HG03432 (cell line): Measurements from ENCODE around the gene UBE2V1.
A peak's percentile ranks its signal among the peaks of the same experiment; 100 is the strongest.
"Not testable (repeated sequence)": the region's sequence is repeated elsewhere in the genome, so short reads cannot be mapped to it uniquely, and the experiment has no call there.

Source experiments
- ATAC-seq: cut with Tn5 transposase; IDR thresholded peaks from one replicate; pipeline ENCODE4 v1.9.1; 2021; ENCODE audit warnings: mild to moderate bottlenecking, moderate library complexity; ENCODE audit not compliant: unreplicated experiment

UBE2V1 gene

GRCh38 chr20:50112512-50113419 lies at the start of gene UBE2V1:
Gene UBE2V1, minus strand, starts transcription at chr20:50113150. Its CDS starts 22 bp downstream, at chr20:50113128.
- peak; percentile 51 for ATAC-seq

- not testable (repeated sequence) for ATAC-seq
Measured at GRCh38 chr20:50161494-50161893, 48.5 kb upstream of the UBE2V1 start.

GRCh38 chr20:50153500-50154377 lies 40.8 kb upstream of the UBE2V1 start, which contains the start of gene PEDS1:
Gene PEDS1, minus strand, starts transcription at chr20:50153723. Its CDS starts 86 bp downstream, at chr20:50153637.
- ATAC-seq = peak; percentile 92

- ATAC-seq = no peak
Measured at GRCh38 chr20:50153153-50153499, 40.2 kb upstream of the UBE2V1 start.

- ATAC-seq = no peak
Measured at GRCh38 chr20:50152394-50153152, 39.6 kb upstream of the UBE2V1 start.

GRCh38 chr20:50151034-50151743 lies 38.2 kb upstream of the UBE2V1 start:
- no peak for ATAC-seq

- ATAC-seq = no peak
Measured at GRCh38 chr20:50149481-50150254, 36.7 kb upstream of the UBE2V1 start.

- peak; percentile 67 for ATAC-seq
Measured at GRCh38 chr20:50146732-50147662, 34.0 kb upstream of the UBE2V1 start.

- no peak for ATAC-seq
Measured at GRCh38 chr20:50146214-50146613, 33.3 kb upstream of the UBE2V1 start.

- no peak for ATAC-seq
Measured at GRCh38 chr20:50145566-50145965, 32.6 kb upstream of the UBE2V1 start.

GRCh38 chr20:50144362-50144761 lies 31.4 kb upstream of the UBE2V1 start:
- no peak for ATAC-seq

- ATAC-seq = no peak
Measured at GRCh38 chr20:50142812-50143211, 29.9 kb upstream of the UBE2V1 start.

- no peak for ATAC-seq
Measured at GRCh38 chr20:50141811-50142561, 29.0 kb upstream of the UBE2V1 start.

GRCh38 chr20:50141018-50141675 lies 28.2 kb upstream of the UBE2V1 start:
- ATAC-seq = no peak

- ATAC-seq = no peak
Measured at GRCh38 chr20:50140339-50140859, 27.4 kb upstream of the UBE2V1 start.

- no peak for ATAC-seq
Measured at GRCh38 chr20:50138479-50139393, 25.8 kb upstream of the UBE2V1 start.
